Aorta (tissue), 5 donors: ENCODE measurements around the gene OR2T29. TPM values are rescaled to one million over a fixed set of nuclear protein-coding genes. Genes with fewer than 3 reads are reported as not detected.
"Not testable (repeated sequence)": the region's sequence is repeated elsewhere in the genome, so short reads cannot be mapped to it uniquely, and the experiment has no call there.

Experiments
- ATAC-seq: fragments of 200-7000 bp; cut with Tn5 transposase; one replicate; pipeline ENCODE4 v1.9.1; 2022; ENCODE audit warnings: moderate library complexity; ENCODE audit not compliant: low FRiP score
- DNase-seq, 2 donors: peaks; one replicate each; pipeline ENCODE4 v3.0.0-alpha.2; 2020
- H3K27ac ChIP-seq, 2 donors: one replicate each; pipeline ENCODE4 v1.5.1; 2013; ENCODE audit warnings: low read length in 2 of 2, mild to moderate bottlenecking in 2 of 2, moderate library complexity in 2 of 2, control low read depth in 1 of 2, inconsistent platforms in 1 of 2, low read depth in 1 of 2
- H3K27me3 ChIP-seq, 2 donors: one replicate each; pipeline ENCODE4 v1.6.1; 2013; ENCODE audit warnings: control low read depth in 1 of 2, low read length in 1 of 2, mild to moderate bottlenecking in 1 of 2, moderate library complexity in 1 of 2; ENCODE audit not compliant: insufficient read depth in 2 of 2, control insufficient read depth in 1 of 2
- H3K36me3 ChIP-seq, 2 donors: one replicate each; pipeline ENCODE4 v1.6.1; 2013; ENCODE audit warnings: control low read depth in 1 of 2, low read length in 1 of 2, mild to moderate bottlenecking in 1 of 2; ENCODE audit not compliant: insufficient read depth in 2 of 2, control insufficient read depth in 1 of 2
- H3K4me1 ChIP-seq, 2 donors: one replicate each; pipeline ENCODE4 v1.6.1; 2013; ENCODE audit warnings: low read length in 2 of 2, control low read depth in 1 of 2, mild to moderate bottlenecking in 1 of 2, moderate library complexity in 1 of 2; ENCODE audit not compliant: insufficient read depth in 2 of 2, control insufficient read depth in 1 of 2
- H3K4me3 ChIP-seq, 2 donors: one replicate each; pipeline ENCODE4 v1.5.1; 2013; ENCODE audit warnings: low read length in 2 of 2, control low read depth in 1 of 2, mild to moderate bottlenecking in 1 of 2
- H3K9me3 ChIP-seq: one replicate; pipeline ENCODE4 v1.6.1; 2013; ENCODE audit warnings: mild to moderate bottlenecking, low read length; ENCODE audit not compliant: control insufficient read depth
- WGBS, 2 donors: extraction: QIAGEN DNeasy Blood & Tissue Kit; methylation state at CpG; one replicate each; pipeline ENCODE4 v1.1.7; 2013; 5-methylcytosine and 5-hydroxymethylcytosine counted together
- intact Hi-C, 2 donors: fragments of 100-400 bp; cut with DNase I; formaldehyde crosslinking; loops; one replicate each; pipeline versions ENCODE4 v1.14.2 to v1.15.0; 2022
- polyA plus RNA-seq, 2 donors: library from polyadenylated mRNA; stranded (reverse); fragments of 200-250 nt; gene quantifications; one replicate each; pipeline ENCODE4 v1.2.3, GENCODE V29; 2013
- total RNA-seq, 2 donors: library from RNA; stranded (reverse); fragmentation: NEBNext Ultra II Directional; extraction: Animal tissue kit (Norgen Biotek cat#: 25700); gene quantifications; one replicate each; pipeline ENCODE4 v1.2.1, GENCODE V29; 2021
- donor health status: healthy with polysubstance abuse.
- donor health status: Bipolar disorder and iron deficiency.
- donor health status: DM: no; HTN: no; CAD: no.
- donor health status: DM: no; HTN: no; CAD: no.
- donor health status: DM: yes; HTN: yes; CAD: no.

OR2T29 gene
- total and polyA plus RNA-seq, 4 donors, result not detected

DNA sequence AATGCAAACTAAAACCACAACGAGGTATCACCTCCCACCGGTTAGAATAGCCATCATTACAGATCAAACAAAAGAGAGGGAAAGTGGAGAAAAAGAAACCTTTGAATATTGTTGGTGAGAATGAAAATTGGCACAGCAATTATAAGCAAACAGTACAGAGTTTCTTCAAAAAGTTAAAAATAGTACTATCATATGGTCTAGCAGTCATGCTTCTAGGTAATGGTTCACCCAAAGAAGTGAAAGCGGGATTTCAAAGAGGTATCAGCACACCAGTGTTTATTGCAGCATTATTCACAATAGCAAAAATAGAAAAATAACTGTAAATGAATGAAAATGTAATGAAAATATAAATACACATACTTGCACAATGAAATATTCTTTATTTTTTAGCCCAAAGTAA, 26.8 kb upstream of the OR2T29 start:
- H3K36me3 ChIP-seq, result no peaks in the 10 kb centered on the region
- no peaks in the 10 kb centered on the region for H3K9me3 ChIP-seq
- intact Hi-C loops, result no loop called here
- no peak overlapping the region for H3K27ac ChIP-seq
- no peak for DNase-seq
- no peaks in the 10 kb centered on the region for H3K4me1 ChIP-seq
- no peaks in the 10 kb centered on the region for H3K27me3 ChIP-seq
- no peak for ATAC-seq
- WGBS, 2 donors, result 81 to 82% methylated on average over 3 of the region's 3 CpGs
- H3K4me3 ChIP-seq, result no peak overlapping the region

DNA sequence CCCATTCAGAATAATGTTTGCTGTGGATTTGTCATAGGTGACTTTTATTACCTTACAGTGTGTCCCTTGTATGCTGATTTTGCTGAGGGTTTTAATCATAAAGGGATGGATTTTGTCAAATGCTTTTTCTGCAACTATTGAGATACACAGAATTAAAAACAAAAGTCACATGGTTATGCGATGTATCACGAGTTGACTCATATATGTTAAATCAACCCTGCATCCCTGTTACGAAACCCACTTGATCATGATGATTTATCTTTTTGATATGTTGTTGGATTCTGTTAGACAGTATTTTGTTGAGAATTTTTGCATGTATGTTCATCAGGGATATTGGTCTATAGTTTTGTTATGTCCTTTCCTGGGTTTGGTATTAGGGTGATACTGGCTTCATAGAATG, 22.7 kb upstream of the OR2T29 start:
- no peak overlapping the region for H3K27ac ChIP-seq
- no peaks in the 10 kb centered on the region for H3K9me3 ChIP-seq
- no peaks in the 10 kb centered on the region for H3K36me3 ChIP-seq
- DNase-seq, result no peak
- intact Hi-C loops, result no loop called here
- H3K27me3 ChIP-seq, result no peaks in the 10 kb centered on the region
- H3K4me1 ChIP-seq, result no peaks in the 10 kb centered on the region
- no peak overlapping the region for H3K4me3 ChIP-seq
- no peak for ATAC-seq
- WGBS, 2 donors, result 71 to 86% methylated on average over 3 of the region's 3 CpGs

DNA sequence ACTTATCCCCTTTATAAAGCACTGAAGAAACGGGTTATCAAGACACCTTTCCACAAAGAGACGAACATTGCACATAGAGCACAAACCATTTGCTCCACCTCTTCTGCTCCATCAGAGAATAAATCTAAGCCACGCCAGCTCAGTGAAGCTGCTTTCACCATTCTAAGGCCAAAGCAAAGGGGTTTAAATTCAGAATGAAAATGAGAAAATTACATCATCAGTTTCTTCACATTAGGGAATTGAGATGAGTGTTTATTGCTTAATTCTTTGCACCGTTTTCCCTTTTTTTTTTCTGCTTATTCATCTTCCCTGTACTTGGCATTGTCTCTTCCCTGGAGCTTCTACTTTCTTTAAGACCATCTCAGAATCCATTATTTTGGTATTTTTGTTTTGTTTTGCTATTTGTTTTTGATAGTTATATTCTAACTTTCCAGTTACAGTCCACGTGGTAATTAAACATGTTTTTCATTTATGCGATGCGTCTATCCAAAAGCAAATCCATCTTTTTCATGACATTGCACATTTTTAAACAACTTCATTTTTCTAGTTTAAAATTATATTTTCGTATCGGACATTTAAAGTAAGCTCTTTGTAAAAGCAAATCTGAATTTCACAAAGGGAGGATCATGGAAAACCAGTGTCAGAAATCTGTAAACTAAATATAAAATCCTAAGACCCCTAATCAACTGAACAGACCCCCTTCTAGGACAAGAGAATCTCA, 13.8 kb upstream of the OR2T29 start:
- intact Hi-C loops, result no loop called here
- Histone ChIP-seq H3K9me3 (peaks cover 1% of the 10 kb centered on the region), H3K4me1 (no peaks in the 10 kb centered on the region), H3K36me3 (no peaks in the 10 kb centered on the region), H3K27me3 (no peaks in the 10 kb centered on the region), H3K4me3 (no peak overlapping the region), H3K27ac (no peak overlapping the region)
- ATAC-seq (no peak), DNase-seq (no peak)
- WGBS, 2 donors, result 77 to 79% methylated on average over 9 of the region's 9 CpGs

DNA sequence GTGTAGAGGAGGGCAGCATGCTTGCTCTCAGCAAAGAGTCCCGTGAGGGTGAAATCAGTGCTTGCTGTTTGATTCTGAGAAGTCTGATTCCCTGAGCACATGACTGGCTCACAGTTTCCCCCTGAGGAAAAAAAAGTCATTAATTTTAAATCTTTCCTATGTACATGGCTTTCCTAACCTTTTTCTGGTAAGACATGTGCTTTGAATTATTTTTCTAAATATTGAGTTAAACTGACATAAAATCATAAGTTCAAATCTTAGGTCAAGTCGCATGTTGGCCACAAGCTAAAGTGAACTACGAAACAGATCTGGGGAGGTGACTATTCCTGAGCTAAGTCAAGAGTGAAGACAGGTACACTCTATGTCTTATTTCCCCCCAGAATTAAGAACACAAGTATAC, 12.1 kb upstream of the OR2T29 start, which contains the start of gene OR2T34:
OR2T34 (minus strand) TSS at position 101 of the 400 bp plus-strand sequence; CDS start at position 101, 0 bp downstream.
- H3K27me3 ChIP-seq, H3K27ac ChIP-seq, H3K9me3 ChIP-seq, H3K4me3 ChIP-seq, H3K4me1 ChIP-seq, intact Hi-C loops, H3K36me3 ChIP-seq, DNase-seq, ATAC-seq: not testable (repeated sequence)
- 56 to 86% methylated on average over 3 of the region's 3 CpGs for whole genome bisulfite sequencing, 2 donors

DNA sequence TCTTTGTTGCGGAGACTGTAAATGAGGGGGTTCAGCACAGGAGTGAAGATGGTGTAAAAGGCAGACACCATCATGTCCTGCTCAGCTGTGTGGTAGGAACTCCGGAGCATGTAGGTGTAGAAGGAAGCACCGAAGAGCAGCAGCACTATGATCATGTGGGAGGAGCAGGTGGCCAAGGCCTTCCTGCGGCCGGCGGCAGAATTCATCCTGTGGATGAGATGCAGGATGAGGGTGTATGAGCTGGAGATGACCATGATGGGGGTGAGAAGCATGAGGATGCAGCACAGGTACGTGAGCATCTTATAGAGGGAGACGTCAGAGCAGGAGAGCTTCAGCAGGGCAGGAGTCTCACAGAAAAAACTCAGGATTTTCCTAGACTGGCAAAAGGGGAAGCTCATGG, 11.3 kb upstream of the OR2T29 start:
- intact Hi-C loops, ATAC-seq, H3K9me3 ChIP-seq: not testable (repeated sequence)

DNA sequence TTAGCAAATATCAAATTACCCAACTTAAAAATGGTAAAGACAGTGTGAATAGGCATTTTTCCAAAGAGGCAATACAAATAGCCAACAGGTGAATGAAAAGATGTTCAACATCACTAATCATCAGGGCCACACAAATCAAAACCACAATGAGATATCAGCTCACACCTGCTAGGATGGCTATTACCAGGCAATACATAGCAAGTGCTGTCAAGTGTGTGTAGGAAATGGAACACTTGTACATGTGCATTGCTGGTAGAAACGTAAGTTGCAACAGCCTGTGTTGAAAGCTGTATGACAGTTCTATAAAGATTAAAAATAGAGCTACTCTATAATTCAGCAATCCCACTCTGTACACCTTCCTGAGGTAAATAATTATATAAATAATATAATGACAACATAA, 9.5 kb upstream of the OR2T29 start:
- H3K36me3 ChIP-seq, H3K4me3 ChIP-seq, ATAC-seq, H3K27me3 ChIP-seq, DNase-seq, H3K27ac ChIP-seq, intact Hi-C loops, H3K9me3 ChIP-seq, H3K4me1 ChIP-seq: not testable (repeated sequence)
- no CpG with 5 or more reads among the region's 1 CpG for WGBS, 2 donors

More for the DNA sequence above, 11.3 kb upstream of the OR2T29 start:
- not testable (repeated sequence) for DNase-seq, H3K4me3 ChIP-seq, H3K4me1 ChIP-seq, H3K27ac ChIP-seq, H3K36me3 ChIP-seq, H3K27me3 ChIP-seq
- 82 to 90% methylated on average over 2 to 6 of the region's 8 CpGs for WGBS, 2 donors

DNA sequence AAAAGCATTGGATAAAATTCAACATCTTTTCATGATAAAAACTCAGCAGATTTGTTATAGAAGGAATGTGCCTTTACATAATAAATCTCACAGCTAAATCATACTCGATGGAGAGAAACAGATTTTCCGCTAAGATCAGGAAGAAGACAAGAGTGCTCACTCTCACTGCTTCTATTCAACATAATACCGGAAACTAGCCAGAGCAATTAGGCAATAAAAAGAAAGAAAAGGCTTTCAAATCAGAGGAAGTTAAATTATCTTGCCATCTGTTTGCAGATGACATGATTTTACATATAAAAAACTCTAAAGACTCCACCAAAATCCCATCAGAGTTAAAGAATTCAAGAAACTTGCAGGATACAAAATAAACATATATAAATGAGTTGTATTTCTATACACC, 8.2 kb upstream of the OR2T29 start:
- DNase-seq, H3K4me1 ChIP-seq, H3K4me3 ChIP-seq, ATAC-seq, H3K9me3 ChIP-seq, H3K36me3 ChIP-seq, H3K27ac ChIP-seq, intact Hi-C loops, H3K27me3 ChIP-seq: not testable (repeated sequence)
- 72 to 80% methylated on average over 3 of the region's 3 CpGs for WGBS, 2 donors

DNA sequence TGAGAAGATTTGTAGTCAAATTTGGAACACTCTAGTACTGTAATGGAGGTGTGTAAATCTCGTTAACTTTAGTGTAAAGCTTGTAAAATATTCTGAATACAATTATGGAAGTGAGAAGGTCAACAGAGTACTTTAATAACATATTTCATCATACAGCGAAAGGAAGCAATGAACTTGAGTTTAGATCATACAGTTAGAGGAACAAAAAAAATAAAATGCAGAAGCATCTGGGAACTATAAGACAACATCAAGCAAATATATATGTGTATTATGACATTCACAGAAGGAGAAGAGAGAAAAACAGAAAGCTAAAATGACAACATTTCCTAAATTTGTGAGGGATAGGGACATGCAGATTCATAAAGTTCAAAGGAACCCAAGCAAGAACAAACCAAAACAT, 6.5 kb upstream of the OR2T29 start:
- H3K27me3 ChIP-seq, H3K4me3 ChIP-seq, ATAC-seq, intact Hi-C loops, DNase-seq, H3K4me1 ChIP-seq, H3K9me3 ChIP-seq, H3K27ac ChIP-seq, H3K36me3 ChIP-seq: not testable (repeated sequence)
- WGBS, 2 donors, result 23 to 26% methylated on average over 2 of the region's 2 CpGs
